ENCODE measurements around the gene APOM.

DNA sequence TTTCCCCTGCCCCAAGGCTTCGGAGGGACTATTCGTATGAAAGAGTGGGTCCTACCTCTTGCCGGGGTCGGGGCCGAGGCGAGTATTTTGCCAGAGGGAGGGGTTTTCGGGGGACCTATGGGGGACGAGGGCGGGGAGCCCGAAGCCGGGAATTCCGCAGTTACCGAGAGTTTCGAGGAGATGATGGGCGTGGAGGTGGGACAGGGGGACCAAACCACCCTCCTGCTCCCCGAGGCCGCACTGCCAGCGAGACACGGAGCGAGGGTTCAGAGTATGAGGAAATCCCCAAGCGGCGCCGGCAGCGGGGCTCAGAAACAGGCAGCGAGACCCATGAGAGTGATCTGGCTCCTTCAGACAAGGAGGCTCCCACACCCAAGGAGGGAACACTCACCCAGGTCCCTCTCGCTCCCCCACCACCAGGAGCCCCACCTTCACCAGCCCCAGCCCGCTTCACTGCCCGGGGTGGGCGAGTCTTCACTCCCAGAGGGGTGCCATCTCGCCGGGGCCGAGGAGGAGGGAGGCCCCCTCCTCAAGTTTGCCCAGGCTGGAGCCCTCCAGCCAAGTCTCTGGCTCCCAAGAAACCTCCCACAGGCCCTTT lies 23.9 kb upstream of the APOM start:
- TF ChIP-seq POLR2A (IDR thresholded peaks at IDR 0.05; ENCODE audit: low read depth, low read length): 0 out of 2 replicates have a peak, but pooled peaks have one; percentile 11
- TF ChIP-seq POLR2AphosphoS5 (IDR thresholded peaks at IDR 0.05; ENCODE audit: low read depth, low read length): 0 out of 2 replicates have a peak, but pooled peaks have one; percentile 17
- no peak for TF ChIP-seq SPI1 (IDR thresholded peaks at IDR 0.05; ENCODE audit: low read depth, low read length)

Data from GM12891 (cell line).